ENCODE measurements around the gene FIBCD1.

FIBCD1 gene

DNA sequence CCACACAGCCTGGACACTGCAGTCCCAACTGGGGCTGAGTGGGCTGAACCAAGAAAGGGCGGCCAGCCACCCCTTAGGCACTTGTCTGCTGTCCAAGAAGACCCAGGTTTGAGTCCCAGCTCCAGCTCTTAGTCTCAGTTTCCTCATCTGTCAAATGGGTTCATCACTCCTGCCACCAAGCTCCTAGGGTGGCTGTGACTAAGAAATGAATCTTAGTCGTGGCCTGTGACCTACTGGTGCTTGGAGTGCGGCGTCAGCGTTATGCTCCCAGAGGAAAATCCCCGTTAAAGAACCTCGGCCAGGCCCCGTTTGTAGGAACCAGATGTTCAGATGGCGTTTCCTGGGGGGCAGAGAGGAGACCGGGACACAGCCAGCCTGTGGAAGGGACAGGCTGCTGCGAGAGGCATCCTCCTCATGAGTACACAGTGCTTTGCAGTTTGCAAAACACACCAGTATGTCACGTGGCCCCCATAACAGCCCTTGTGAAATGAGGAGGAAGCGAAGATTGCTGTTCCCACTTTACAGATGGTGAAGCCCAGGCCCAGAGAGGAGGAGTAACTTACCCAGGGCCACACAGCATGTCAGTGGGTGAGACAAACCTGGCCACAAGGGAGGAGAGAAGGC, 3.3 kb downstream of the FIBCD1 start:
- no peak for DNase-seq

DNA sequence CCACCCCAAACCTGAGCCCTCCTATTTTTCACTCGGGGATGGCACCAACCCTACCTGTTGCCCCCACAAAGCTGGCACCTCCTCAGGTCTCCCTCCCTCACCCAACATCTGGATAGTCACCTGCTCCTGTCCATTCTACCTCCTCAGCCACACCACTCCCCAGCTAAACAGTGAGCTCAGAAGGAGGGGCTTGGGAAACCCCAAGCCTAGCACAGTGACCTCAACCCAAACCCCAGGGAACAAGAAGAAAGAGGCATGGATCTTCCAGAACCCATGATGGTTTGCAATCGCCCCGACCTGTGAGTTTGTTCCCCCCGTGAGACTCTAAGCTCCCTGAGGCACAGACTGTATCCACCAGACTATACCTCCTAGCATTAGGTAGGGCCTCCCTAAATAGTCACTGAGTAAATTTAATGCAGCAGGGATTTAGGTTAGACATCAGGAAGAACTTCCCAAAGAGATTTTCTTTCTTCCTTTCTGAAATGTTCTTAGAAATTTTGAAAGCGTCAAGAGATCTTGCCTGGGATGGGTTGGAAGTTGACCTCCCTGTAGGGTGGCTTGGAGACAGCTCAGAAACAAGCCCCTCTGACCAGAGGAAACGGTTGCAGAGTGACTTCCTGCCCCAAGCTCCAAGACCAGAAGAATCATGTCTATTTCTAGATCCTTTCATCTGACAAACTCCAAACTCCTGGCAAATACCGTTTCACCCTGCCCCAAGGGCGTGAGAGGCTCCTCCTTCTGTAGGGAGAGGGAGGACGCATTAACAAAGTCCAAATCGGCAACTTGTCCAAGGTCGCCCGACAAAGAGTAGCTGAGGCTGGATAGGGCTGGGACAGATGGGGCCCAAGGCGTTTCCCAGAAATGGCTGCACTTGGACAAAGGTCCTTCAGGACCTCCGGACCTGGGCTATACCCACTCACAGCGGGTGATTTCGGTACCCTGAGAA, 4.1 kb downstream of the FIBCD1 start:
- no peak for DNase-seq

DNA sequence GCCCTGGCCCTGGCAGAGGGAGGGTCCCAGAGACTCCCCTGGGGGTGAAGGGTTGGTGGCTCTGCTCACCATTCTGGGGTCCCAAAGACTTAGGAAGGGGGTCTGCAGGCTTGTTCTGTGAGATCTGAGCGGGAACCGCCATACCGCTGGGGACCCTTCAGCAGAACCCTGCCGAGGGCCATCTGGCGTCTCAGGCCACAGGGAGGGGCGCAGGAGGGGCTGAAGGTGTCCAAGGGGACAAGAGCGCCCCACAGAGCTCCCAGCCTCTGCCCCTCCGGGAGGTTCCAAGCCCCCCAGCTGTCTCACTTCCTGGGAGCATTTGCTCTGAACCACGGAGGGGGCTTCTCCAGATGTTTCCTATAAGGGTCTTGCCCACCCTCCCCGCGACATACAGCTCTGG, 4.8 kb downstream of the FIBCD1 start:
- DNase-seq, result no peak

GRCh38 chr9:130933114-130934046, 5.7 kb downstream of the FIBCD1 start:
- DNase-seq, result no peak

DNA sequence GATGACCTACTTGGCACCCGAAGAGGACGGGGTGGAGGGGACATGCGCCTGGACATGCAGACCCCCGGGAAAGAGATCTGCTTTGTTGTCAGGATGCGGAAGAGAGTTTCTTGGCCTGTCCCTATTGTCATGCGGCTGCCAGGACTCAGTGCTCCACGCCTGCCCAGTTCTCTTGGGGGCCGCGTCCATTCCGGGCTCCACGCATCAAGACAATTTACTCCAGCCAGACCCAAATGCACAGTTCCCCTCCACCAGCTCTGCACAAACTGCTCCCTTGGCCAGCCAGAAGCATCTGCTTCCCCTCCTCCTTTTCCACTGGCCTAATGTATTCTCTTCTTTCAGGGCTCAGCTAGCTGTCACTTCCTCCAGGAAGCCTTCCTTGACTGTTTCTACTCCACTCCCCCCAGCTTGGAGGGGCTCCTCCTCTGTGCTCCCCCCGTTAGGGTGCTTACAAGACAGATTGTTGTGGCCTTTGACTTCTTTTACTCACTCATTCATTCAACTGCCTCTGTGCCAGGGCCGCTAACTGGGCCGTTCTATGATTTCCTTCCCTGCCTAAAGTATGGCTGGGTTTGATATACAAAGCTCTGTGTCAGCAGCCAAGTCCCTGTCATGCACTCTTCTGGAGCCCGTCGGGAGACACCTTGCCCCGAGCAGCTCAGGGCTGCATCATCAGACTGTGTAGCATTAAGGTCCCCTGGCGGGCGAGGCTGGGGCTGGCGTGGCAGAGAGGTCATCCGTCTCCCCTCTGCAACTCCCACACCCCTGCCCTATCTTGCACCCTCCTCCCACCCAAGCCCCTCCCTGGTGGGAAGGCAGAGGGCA, 6.6 kb downstream of the FIBCD1 start:
- no peak for DNase-seq

GRCh38 chr9:130931508-130932254, 7.4 kb downstream of the FIBCD1 start:
- no peak for DNase-seq

- no peak for DNase-seq
Measured at GRCh38 chr9:130930804-130931349, 8.2 kb downstream of the FIBCD1 start.

GRCh38 chr9:130930132-130930803, 8.8 kb downstream of the FIBCD1 start:
- DNase-seq, result no peak

- no peak for DNase-seq
Measured at GRCh38 chr9:130929571-130930038, 9.4 kb downstream of the FIBCD1 start.

DNA sequence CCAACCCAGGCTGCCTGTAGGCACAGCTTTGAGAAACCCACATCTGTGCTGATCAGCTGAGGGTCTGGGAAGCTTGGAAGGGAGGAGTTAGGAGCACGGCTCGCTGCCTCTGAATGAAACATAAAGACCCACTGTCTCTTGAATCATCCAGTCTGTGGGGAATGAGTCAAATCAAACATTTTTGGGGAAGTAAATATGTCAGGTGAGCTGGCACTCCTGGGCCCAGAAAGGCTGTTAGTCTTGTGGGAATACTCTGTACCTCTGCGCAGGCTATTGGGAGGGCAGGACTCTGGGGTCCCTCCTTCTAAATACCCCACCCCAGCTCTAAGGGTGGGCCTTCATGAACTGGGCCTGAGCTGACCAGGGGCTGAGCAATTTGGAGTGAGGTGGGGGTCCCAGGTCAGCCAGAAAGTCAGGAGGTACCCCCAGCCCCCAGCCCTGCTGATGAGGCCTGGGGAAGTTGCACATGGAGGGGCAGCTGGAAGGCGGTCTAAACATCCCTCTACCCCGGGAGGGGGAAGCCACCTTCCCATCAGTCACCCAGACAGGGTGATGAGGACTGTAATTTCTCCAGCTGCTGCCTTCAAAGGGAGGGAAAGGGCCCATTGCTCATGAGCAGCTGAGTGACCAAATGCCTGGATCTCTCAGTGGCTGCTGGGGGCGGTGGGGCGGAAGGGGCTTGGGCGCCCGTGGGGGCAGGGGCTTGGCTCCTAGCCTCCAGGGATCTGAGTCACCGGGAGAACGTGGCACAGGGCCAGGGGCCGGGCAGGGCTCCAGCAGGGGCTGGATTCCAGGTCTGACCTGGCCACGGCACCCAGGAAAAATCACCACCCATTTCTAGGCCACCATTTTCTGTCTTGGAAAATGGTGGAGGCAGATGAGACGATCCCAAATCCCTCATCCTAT, 10.8 kb downstream of the FIBCD1 start:
- peak; percentile 28 for DNase-seq

DNA sequence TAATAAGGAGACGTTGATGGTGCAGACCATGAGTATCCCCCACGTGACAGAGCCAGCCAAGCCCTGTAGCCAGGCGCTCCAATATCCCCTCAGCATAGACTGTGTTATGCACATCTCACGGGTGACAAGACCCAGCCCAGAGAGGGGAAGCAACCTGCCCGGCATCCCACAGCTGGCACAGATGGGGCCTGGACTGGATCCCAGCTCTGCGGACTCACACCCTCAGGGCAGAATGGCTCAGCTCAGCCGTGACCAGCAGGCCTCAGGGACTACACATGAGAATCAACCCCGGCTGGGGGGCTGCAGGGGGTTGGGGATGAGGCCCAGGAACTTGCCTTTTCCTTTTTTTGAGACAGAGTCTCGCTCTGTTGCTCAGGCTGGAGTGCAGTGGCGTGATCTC, 11.7 kb downstream of the FIBCD1 start:
- DNase-seq, result no peak

DNA sequence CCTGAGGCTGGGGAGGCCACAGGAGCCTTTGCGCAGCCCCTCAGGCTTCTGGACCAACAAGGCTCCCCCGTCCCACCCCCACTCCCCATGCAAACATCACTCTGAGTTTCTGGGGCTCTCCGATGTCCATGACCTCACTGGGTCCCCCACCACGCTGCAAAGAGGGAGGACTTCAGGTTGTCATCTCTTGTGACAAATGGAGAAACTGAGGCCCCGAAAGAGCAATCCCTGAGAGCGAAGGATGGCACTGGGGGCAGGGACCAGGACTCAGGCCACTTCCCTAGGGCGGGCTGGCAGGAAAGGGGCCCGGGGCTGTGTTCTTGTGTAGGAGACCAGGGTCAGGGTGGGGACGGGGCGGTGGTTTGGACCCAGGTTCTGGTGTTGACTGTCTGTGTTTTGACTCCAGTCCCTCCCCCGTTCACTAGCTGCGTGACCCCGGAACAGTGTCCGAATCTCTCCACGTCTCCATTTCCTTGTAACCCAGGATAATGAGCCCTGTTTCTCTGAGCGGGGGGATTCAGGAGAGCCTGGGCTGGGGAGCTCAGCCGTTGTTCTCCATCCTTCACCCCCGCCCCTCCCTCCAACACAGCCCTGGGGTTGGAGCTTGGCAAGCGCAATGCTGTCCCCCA, 13.9 kb downstream of the FIBCD1 start:
- no peak for DNase-seq

- DNase-seq, result no peak
Measured at GRCh38 chr9:130924448-130924788, 14.6 kb downstream of the FIBCD1 start.

DNA sequence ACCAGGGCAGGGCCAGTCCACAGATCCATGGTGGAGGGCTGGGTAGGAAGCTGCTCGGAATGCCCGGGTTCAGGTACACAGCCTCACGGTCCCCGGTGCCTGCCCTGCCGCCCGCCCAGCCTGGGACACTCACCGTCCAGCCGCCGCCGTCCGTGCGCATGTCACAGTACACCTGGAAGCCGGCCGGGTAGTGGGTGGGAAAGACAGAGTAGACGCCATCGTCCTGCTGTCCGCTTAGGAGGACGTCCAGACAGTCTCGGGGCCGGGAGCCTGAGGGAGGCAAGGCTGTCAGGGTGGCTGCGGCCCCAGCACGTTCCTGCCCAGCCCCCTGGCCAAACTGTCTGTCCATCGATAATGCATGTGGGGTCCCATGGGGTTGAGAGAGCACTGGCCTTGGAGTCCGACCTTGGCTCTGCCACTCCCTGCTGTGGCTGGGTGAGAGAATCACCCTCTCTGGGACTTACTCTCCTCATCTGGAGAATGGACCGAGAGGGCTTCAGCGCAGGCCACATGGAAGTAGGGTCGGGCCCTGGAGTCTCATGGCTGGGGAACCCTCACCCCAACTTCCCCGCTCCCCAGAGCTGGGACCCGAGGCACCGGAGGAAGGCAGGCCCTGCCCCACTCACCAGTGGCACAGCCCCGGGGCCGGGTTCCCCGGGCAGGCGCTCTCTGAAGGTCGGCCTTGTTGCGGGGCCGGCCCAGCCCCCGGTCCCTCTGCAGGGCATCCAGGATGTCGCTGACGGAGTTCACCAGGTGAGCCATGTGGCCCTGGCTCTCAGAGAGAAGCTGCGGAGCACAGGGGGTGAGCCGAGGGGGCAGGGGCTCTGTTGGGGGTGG, 15.2 kb downstream of the FIBCD1 start:
- no peak for DNase-seq

- no peak for DNase-seq
Measured at GRCh38 chr9:130922893-130923610, 16.0 kb downstream of the FIBCD1 start.

- no peak for DNase-seq
Measured at GRCh38 chr9:130921989-130922892, 16.8 kb downstream of the FIBCD1 start.
